Effector CD4-positive, alpha-beta T cell (primary cell): ENCODE measurements around the gene ATG16L2.
"Not testable (repeated sequence)": the region's sequence is repeated elsewhere in the genome, so short reads cannot be mapped to it uniquely, and the experiment has no call there.

ENCODE experiments used
- DNase-seq: peaks from one replicate; pipeline ENCODE4 v3.0.0-alpha.2; 2020

Gene ATG16L2

DNA sequence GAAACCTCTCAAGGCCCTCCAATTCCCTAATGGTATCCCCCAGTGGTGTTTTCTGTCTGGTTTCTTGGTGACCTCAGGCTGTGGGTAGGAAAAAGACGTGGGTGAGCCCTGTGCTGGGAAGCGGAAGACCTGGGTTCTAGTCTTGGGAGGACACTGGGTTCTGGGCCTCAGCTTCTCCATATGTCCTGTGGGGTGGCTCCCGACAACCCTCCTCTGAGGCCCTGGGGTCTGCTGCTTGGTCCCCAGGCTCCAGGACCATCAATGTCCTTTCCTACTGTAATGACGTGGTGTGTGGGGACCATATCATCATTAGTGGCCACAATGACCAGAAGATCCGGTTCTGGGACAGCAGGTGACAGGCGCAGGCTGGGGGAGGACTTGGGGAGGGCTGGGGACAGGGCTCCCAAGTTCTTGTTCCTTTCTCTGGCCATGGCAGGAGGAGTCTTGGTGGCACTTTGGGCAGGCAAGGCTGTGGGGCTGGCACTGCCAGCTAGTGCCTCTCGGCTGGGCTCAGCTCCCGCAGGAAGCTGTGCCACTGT is 12.8 kb downstream of the ATG16L2 start:
- DNase-seq = no peak

DNA sequence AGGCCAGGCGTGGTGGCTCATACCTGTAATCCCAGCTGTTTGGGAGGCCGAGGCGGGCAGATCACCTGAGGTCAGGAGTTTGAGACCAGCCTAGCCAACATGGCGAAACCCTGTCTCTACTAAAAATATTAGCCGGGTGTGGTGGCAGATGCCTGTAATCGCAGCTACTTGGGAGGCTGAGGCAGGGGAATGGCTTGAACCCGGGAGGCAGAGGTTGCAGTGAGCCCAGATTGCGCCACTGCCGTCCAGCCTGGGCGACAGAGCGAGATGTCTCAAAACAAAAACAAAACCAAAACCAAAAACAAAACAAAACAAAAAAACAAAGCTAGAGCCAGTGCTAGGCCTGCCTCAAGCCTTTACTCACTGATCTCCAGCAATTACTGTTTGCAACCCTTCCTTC is 13.4 kb downstream of the ATG16L2 start:
- DNase-seq = not testable (repeated sequence)

DNA sequence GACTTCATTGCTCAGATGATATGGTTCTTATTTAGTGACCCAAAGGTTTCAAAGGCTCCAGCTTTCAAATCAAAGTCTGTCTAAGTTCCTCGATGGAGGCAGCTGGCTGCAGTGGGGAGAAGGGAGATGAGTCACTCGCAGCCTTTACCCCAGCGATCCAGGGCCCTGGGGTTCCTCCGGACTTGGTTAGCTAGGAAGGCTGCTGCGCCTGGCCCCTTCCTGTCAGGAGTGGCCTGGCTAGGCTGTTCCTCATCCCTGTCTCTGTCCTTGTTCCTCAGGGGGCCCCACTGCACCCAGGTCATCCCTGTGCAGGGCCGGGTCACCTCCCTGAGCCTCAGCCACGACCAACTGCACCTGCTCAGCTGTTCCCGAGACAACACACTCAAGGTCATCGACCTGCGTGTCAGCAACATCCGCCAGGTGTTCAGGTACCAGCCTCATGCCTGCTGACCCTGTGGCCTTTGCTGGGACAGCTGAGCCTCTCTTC is 13.9 kb downstream of the ATG16L2 start:
- no peak for DNase-seq

DNA sequence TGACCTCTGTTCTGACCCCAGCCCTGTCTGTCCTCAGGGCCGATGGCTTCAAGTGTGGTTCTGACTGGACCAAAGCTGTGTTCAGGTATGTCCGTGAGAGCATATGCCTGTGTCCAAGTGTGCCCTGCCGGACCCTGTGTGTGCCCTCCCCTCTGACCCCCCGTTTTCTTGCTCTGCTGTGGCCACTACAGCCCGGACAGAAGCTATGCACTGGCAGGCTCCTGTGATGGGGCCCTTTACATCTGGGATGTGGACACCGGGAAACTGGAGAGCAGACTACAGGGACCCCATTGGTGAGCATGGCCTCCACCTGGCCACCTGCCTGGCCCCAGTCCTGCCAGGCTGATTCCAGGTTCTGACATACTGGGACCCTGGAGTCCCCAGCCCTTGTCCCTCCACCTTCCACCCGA is 14.5 kb downstream of the ATG16L2 start:
- no peak for DNase-seq

DNA sequence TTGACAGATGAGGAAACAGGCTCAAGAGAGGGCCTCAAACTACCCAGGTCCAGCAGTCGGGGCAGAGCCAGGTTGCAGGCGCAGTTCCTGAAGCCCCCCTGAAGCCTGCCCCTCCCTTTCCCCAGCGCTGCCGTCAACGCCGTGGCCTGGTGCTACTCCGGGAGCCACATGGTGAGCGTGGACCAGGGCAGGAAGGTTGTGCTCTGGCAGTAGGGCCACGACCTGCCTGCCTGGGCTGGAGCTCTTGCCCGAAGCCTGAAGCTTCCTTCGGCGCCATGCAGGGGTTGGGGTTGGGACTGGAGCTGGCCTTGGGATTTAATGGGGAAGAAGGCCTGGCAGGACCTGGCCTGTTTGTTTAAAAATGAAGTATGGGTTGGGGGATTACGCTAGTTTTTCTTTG is 15.0 kb downstream of the ATG16L2 start:
- DNase-seq = no peak

DNA sequence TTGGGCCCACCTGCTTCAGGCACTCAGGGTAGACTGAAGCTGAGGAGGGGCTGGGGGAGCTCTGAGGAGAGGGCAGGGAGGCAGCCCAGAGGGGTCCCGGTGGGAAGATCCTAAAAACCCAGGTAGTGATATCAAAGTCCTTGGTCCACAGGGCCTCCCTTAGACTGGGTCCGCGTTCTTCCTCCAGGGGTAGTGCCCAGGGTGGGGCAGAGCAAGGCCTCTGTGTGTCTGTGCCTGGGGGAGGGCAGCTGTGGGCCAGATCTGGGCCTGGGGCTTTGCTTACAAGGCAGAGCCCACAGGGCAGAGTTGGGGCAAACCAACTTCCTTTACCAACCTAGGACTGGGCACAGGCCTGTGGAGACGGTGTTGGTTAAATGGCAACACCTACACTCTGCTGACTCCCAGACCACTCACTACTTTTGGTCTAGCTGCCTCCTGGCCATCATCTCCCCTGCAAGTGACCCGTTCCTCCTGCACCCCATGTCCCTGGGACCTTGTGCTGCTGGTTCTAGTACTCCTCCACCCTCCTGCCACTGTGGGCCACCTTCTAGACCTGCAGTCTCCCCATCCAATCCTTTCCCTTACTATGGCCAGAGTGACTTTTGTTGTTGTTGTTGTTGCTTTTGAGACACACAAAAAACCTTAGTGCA is 15.8 kb downstream of the ATG16L2 start:
- DNase-seq = no peak

DNA sequence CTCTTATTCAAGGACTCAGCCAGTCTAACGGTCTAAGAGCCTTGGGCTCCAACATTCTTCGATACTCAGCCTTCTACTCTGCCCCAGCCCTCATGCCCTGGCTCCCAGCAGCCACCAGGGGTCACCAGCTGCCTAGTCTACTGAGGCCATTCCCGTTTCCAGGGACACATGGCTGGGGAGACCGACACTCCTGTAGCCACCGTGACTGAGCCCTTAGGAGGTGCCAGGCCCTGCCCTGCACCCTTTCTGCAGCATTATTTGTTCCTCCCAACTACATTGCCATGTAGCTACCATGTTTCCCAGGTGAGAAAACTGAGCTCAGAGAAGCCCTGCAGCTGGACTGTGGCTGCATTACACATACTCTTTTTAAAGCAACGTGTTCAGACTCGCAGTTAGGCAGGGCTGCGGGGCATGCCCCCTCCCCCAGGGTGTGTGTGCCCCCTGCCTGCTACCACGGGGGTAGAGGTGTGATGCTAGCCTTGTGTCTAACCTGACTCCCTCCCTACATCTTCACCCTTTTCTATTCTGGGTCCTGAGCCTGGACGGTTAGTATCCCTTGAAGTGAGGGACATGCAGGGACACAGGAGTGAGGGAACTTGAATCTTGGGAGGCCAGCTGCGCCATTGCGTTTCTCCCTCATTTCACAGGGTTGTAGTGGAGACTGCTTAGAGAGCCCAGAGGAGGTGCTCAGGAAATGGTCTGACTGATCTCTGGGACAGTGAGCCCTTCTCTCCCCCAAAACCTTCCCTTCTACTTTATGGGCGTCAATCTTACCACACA is 17.5 kb downstream of the ATG16L2 start:
- peak; percentile 21 for DNase-seq

DNA sequence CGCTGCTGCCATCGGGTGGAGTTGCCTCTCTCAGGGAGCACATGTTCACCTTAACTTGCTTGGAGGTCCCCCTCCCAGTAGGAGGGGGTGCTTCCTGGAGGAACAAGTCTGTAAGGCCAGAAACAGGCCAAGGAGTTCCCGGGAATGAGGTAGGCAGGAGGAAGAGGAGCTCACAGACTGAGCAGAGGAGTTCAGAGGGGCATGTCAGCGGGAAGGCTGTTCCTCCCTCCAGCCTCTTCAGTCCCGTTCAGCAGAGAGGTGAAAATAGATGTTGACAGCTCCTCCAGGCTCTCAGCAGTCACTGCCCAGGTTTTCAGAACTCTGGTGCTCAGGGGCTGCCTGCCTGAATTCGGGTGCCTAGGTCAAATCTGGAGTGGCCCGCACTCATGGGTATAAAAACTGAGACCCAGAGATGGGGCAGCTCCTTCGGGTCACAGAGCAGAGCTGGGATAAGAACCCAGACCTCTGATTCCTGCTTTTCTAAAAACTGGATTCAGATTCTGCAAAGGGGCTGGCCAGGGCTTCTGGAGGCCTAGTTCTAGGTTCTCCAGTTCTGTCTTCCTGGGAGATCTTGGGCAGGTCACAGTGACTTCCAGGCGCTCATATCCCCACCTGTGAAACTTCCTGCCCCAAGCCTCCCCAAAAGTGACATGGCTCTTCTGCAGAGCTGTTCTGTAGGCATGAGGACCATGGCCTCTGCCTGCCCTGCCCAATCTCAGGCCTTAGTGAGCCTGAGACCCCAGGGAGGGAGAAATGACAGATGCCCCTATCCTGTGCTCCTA is 18.3 kb downstream of the ATG16L2 start:
- DNase-seq = no peak

DNA sequence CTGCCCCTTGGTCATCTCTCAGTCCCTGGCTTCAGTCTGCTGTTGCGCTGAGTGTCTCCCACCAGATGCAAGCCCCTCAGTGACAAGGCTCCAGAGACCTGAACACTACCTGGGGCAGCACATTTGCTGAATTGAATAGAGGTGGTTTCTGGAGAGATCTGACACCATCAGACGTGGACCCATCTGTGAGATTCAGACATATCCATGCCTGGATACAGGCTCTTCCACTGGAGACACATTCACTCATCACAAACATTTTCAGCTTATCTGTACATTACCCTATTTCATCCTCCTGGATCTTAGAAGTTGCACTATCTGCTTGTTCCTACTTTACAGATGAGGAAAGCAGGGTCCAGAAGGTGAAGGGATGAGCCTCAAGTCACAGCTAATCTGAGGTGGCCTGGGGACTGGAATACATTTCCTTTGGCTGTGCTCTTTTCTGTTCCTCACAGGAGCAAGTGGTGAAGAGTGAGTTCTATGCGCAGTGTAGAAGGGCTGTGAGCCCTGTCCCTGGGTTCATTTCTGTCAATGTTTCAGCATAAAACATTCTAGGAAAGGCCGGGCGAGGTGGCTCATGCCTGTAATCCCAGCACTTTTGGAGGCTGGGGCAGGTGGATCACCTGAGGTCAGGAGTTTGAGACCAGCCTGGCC is 19.0 kb downstream of the ATG16L2 start:
- no peak for DNase-seq

DNA sequence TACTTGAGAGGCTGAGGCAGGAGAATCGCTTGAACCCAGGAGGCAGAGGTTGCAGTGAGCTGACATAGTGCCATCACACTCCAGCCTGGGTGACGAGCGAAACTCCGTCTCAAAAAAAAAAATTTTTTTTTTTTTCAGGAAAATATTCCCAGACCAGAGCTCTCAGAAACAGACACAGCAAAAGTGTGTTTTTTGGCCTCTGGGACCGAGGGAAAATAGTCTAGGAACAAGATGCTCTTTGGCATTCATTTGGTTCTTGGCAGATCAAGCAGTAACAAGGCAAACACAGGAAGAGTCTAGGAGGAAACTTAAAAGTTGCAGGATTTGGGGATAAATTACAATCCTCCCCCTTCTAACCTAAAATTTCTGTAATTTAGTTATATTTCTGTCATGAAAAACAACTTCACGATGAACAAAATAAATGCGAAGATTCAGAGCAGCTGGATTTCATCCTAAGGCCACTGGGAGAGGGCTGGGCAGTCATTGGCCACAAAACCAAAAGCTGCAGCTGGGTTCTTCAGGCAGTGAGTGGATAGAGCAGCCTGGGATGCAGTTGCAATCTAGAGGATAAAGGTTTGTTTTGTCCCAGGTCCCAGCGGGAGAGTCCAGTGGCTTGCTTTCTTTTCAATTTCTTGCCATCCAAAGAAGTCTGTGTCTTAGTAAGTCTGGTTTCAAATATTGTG is 19.7 kb downstream of the ATG16L2 start:
- DNase-seq = no peak

DNA sequence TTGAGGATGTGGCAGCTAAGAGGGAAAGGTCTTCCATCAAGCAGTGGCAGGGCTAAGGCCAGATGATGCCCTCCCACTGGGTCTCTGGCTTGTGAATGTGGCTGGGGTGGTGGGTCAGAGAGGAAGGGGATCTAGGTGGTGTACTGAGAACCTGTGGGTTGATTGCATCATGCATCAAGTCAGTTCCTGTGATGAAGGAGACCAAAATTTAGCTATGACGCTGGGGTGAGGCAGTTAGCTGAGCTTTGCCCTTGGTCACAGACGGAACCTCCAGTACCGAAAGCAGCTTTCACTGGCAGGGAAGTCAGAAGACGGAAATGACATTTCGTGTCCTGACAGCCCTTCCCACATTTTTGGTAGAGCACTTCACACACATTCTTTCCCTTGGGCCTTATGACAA is 20.7 kb downstream of the ATG16L2 start:
- DNase-seq = no peak

DNA sequence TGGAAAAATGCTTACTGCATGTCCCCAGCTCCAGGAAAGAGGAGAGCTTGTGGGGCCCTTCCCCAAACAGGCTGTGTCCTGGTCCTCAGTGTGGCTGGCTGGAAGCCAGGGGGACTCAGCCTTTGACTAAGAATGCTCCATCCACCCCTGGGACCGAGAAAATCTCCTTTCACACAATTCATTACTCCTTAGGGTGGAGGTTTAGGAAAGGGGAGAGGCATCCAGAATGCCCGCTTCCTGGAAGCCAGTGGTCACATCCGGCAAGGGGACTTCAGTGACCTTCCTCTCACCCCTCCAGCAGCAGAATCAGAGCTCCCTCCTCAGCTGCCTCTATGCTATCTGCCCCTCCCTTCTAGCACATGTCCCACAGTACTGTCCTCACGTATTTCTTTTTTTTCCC is 21.9 kb downstream of the ATG16L2 start:
- no peak for DNase-seq

DNA sequence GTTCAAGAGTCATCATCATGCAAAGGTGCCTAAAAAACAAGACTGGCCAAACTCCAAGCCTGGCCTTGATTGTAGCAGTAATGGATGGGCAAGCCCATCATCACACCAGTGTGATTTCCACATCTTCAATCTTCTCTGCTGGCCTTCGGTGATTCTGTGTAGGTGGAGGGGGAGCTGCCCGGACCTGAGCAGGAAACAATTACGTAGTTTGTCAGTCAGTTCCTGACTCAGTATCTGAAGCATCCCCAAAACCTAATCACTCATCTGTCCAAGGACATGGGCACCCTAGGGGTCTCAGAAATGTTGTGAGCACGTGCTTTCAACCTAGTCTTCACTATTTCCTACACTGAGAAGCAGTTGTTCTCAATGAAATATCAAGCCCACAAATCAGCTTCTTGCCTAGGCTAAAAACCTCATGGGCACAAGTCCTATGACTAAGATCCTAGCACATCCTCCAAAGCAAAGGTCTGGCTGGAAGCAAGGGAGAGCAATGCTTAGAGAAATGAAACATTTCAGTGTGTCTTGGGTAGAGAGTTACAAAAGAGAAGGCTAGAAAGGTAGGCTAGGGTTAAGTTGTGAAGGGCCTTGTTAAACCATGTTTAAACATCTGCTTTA is 24.6 kb downstream of the ATG16L2 start:
- no peak for DNase-seq

DNA sequence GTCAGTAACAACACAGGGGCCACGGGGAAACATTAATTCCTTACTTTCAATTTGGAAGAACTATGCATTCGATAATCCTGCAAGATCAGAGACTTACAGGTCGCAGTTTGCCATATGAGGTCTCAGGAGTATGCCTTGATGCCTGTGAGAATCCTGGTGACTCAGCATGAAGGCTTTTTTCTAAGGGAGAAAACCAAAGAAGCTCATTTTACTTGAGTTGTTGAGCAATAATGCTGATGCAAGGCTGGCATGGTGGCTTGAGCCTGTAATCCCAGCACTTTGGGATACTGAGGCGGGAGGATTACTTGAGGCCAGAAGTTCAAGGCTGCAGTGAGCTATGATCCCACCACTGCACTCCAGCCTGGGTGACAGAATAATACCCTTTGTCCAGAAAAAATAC is 26.6 kb downstream of the ATG16L2 start:
- no peak for DNase-seq

DNA sequence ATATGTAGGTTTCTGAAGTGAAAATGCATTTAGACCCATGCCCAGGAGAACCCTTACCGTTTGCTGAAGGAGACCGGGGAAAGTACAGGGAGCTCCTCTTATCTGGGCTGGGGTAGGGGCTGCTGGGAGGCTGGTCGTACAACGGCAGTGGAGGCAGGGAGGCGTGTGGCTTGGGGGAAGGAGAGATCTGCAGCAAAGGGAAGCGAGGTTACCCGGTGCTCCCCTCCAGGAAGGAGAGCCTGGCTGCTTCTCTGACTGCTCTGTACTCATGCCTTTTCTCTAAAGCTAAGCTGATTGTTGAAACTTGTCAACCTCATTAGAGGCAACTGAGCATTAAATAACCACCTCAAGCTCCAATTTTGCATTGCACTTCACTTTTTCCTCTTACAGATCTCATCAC is 27.2 kb downstream of the ATG16L2 start:
- no peak for DNase-seq

DNA sequence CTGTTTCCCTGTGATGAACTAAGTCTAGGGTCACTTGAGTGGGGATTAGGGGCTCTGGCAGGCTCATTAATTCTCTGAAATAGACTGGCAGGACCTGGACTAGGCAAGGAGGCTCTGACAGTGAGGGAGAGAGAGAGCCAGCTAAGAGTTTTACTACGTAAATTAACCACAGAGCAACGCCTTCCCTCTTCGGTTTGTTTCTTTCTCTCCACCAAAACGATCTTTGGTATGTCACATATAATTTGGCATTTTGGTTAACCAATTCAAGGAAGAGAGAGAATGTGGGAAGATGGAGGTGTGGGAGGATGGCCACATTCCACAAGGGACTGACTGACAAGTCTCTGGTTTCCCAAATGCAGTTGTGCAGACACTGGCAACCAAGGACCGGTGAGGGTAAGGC is 27.9 kb downstream of the ATG16L2 start:
- DNase-seq = no peak

DNA sequence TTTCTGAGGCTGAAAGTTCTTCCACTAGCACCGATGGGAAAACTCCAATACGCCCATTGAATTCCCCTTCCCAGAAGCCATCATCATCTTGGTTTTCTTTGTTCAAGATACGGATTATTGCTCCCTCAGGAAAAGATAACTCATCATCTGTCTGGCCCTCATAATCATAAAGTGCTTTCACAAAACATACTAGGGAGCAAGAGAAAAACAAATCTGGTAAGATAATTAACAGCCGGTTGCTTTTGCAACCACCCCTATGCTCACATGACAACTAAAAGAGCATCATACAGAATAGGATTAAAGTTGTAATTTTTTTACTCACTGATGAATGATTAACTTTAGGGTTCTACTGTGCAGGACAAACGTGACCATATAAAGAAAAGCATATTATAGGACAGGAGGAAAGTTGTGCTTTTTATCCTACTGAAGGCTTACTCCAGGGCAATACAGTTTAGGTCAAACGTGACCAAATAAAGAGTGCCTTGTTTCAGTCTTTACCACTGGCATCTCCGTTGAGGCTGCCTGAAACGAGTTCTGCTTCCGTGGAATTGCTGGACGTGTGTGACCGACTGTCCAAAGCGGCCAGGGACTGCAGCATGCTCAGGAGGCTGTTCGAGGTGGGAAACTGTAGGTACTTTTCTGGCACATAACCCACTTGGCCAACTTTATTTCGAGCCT is 28.6 kb downstream of the ATG16L2 start:
- DNase-seq = no peak

DNA sequence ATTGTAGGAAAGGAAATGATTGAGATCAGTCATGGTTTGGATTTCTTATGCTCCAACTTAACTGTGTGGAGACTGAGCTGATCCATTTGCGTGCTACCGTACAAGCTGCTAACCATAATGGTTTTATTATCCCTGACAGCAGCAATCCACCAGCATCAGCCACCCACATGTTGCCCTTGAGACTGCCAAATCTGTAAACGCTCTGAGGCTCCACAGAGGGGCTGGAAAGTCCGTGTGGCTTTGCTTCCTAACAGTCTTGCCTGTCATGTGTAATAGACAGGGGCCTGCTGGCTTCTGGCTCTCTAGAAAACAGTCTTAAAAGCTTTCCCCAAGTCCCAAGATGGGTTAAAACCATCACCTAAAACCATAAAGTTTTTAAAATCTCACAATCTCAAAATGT is 30.1 kb downstream of the ATG16L2 start:
- DNase-seq = no peak

DNA sequence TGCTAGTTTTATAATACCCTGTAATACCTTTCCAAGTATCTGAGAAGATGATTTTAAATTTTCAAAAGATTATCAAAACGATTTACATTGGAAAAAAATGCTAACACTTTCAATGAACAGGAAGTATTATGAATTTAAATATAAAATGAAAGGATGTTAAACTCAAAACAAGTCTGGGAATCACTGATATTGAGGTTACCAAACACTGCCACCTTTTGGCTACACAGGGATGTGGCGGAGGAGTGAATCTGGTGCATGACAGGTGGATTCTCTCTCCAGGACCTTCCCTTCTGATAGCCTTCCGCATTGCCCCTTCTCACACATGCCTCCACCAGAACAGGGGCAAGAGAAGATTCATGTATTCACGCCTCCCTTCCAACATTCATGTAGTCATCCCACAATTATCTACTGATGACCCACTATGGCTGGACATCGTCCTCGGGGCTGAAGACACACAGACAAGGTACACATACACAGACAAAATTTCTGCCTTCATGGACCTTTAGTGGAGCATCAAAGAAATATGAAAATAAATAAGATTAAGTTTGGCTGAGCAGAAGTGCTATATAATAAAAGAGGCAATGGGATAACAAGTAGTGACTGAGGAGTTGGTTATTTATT is 34.7 kb downstream of the ATG16L2 start:
- DNase-seq = no peak

DNA sequence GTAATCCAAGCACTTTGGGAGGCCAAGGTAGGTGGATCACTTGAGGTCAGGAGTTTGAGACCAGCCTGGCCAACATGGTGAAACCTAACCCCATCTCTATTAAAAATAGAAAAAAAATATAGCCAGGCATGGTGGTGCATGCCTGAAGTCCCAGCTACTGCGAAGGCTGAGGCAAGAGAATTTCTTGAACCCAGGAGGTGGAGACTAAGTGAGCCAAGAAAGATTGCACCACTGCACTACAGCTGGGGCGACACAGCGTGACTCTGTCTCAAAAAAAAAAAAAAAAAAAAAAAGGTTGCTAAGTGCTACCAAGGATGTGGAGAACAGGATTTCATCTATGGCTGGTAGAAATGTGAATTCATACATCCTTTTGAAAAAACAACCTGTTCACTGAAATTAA is 36.6 kb downstream of the ATG16L2 start:
- DNase-seq = no peak

DNA sequence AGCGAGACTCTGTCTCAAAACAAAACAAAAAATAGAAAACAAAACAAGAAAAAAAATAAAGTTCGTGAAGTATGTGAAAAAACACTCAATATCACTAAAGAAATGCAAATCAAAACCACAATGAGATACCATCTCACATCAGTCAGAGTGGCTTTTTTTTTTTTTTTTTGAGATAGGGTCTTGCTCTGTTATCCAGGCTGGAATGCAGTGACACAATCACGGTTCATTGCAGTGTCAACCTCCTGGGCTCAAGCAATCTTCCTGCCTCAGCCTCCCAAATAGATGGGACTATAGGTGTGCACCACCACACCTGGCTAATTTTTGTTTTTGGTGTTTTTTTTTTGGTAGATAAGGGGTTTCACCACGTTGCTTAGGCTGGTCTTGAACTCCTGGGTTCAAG is 37.5 kb downstream of the ATG16L2 start:
- no peak for DNase-seq
